Nephron (organoid): ENCODE measurements around the gene PDE11A.

Source experiments
- H3K27ac Mint-ChIP-seq, 3 experiments: 2 replicates each; pipeline ENCODE4 v1.8.0; 2020; ENCODE audit warnings: mixed read lengths in 3 of 3, mild to moderate bottlenecking in 2 of 3, moderate library complexity in 1 of 3
- H3K27me3 Mint-ChIP-seq: 2 replicates; pipeline ENCODE4 v1.8.0; 2021; ENCODE audit warnings: low read depth, mild to moderate bottlenecking, moderate library complexity, mixed read lengths
- H3K36me3 Mint-ChIP-seq: 2 replicates; pipeline ENCODE4 v1.8.0; 2020; ENCODE audit warnings: low read depth, mixed read lengths
- H3K4me1 Mint-ChIP-seq: 2 replicates; pipeline ENCODE4 v1.8.0; 2020; ENCODE audit warnings: mixed read lengths
- H3K4me3 Mint-ChIP-seq, 3 experiments: 2 replicates each; pipeline ENCODE4 v1.8.0; 2020; ENCODE audit warnings: mild to moderate bottlenecking in 3 of 3, mixed read lengths in 3 of 3, moderate library complexity in 2 of 3
- H3K9me3 Mint-ChIP-seq: 2 replicates; pipeline ENCODE4 v1.8.0; 2020; ENCODE audit warnings: mixed read lengths
- TF ChIP-seq, protein P1 (sequence below), 3 experiments: fragments of 200-600 bp; sonication (generic); IDR thresholded peaks; one replicate each; pipeline ENCODE4 v1.5.0; 2021; ENCODE audit warnings: antibody characterized with exemption in 3 of 3; ENCODE audit not compliant: unreplicated experiment in 3 of 3

The PDE11A gene

DNA sequence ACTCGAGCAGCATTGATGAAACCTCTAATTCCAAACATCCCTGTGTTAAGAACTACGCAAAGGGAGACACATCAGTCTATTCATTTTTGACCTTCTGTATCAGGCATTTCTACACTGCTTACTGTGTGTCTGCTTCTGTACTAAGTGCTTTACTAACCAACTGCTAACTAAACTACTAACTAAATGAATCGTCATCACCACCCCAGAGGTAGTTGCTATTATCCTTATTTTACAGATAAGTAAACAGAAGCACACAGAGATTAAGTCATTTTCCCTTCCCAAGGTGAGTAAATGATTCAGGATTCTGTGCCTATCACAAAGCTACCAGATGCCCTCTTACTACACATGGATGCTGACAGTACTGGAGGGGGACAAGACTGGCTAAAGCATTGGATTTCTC, 395.9 kb downstream of the PDE11A start:
- no peak overlapping the region for H3K4me3 Mint-ChIP-seq
- peaks cover 40% of the 10 kb centered on the region for H3K4me1 Mint-ChIP-seq
- H3K36me3 Mint-ChIP-seq: no peaks in the 10 kb centered on the region
- no peaks in the 10 kb centered on the region for H3K9me3 Mint-ChIP-seq
- no peaks in the 10 kb centered on the region for H3K27me3 Mint-ChIP-seq
- TF ChIP-seq, protein P1, sequence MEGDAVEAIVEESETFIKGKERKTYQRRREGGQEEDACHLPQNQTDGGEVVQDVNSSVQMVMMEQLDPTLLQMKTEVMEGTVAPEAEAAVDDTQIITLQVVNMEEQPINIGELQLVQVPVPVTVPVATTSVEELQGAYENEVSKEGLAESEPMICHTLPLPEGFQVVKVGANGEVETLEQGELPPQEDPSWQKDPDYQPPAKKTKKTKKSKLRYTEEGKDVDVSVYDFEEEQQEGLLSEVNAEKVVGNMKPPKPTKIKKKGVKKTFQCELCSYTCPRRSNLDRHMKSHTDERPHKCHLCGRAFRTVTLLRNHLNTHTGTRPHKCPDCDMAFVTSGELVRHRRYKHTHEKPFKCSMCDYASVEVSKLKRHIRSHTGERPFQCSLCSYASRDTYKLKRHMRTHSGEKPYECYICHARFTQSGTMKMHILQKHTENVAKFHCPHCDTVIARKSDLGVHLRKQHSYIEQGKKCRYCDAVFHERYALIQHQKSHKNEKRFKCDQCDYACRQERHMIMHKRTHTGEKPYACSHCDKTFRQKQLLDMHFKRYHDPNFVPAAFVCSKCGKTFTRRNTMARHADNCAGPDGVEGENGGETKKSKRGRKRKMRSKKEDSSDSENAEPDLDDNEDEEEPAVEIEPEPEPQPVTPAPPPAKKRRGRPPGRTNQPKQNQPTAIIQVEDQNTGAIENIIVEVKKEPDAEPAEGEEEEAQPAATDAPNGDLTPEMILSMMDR (IDR thresholded peaks at IDR 0.05; ENCODE audit: unreplicated experiment in 3 of 3): no peak
- peak overlapping the region in 2 of 3 experiments; percentile 95 to 99 for H3K27ac Mint-ChIP-seq

DNA sequence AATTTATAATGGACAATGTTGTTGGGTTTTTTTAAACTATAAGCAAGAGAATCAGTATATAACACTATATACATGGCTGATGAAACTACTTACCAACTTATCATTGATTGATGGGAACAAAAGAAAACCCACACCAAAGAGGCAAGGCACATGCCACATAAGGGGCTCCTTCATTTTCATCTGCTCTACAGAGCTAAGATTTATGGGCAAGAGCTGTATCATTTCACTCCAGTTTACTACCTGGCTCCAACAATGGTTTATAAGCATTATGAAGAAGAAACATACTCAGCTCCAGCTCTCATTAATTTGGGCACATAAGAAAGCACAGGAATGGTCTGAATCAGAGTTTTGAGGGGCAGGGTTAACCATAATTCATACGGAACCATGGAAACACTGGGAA, 396.8 kb downstream of the PDE11A start:
- Mint-ChIP-seq H3K4me1 (peaks cover 48% of the 10 kb centered on the region), H3K36me3 (no peaks in the 10 kb centered on the region), H3K9me3 (no peaks in the 10 kb centered on the region), H3K4me3 (peak overlapping the region in 2 of 3 experiments; percentile 6 to 26), H3K27me3 (no peaks in the 10 kb centered on the region), H3K27ac (peak overlapping the region in 2 of 3 experiments; percentile 95 to 99)
- TF ChIP-seq, protein P1 (IDR thresholded peaks at IDR 0.05; ENCODE audit: unreplicated experiment in 3 of 3): no peak

DNA sequence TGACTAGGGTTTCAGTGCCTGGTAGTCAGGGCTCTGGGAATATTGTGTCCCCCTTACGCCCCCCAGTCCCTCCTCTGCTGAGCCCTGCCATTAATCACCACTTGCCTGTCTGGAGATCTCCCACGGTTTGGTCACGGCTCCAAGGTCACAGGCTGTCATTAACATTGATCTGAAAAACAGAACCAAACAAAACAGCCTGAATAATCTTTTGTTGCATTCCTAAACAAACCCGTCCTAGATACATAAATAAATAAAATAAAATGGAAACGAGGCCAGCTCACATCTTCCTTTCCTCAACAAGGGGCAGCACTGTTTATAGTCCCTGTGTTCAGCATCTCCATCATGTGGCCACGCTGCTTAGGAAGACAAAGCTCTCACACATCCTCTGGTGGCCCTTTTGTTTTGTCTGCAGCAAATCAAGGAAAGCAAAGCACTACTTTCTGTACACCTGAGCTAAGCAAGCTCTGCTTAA, 397.2 kb downstream of the PDE11A start:
- peaks cover 53% of the 10 kb centered on the region for H3K4me1 Mint-ChIP-seq
- H3K27ac Mint-ChIP-seq: peak overlapping the region in 2 of 3 experiments; percentile 95 to 99
- TF ChIP-seq, protein P1 (IDR thresholded peaks at IDR 0.05; ENCODE audit: unreplicated experiment in 3 of 3): no peak
- no peaks in the 10 kb centered on the region for H3K9me3 Mint-ChIP-seq
- H3K4me3 Mint-ChIP-seq: peak overlapping the region; percentile 2 to 14 (median 6)
- H3K36me3 Mint-ChIP-seq: no peaks in the 10 kb centered on the region
- H3K27me3 Mint-ChIP-seq: no peaks in the 10 kb centered on the region

DNA sequence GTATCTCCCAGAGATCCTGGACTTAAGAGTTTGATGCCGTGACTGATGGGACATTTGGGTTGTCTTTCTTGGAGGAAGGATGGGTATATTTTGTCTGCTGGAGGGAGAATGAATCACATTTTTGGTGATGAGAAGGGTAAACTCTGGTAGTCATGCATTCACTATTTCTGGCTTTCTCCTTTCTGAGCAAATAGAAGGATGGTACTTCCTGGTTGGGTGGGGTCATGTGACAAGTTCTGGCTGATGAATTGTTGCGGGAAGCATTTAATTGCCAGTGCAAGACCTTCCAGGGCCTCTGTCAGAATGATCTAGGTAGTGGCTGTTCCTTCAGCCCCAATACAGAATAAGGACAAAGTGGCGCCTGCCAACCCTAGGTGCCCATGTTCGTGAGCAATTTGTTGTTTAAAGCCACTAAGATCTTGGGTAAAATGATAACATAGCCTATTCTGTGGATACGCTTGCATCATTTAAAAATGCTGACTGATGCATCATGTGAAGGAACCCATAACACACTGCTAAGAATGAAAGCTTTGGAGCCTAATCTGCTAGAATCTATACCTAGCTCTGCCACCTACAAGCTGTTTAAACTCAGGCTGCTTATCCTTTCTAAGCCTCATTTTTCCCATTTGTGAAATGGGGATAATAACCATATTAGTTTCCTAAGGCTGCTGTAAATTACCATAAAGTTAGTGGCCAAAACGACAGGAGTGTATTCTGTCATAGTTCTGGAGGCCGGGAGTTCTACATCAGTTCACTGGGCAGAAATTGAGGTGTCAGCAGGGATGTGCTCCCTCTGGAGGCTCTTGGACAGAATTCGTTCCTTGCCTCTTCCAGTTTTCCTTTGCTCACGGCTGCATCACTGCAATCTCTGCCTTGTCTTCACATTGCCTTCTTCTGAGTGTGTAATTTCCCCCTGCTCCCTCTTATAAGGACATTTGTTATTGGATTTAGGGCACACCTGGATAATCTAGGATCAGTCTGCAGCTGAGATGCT, 398.7 kb downstream of the PDE11A start:
- no peak overlapping the region for H3K4me3 Mint-ChIP-seq
- no peaks in the 10 kb centered on the region for H3K36me3 Mint-ChIP-seq
- no peaks in the 10 kb centered on the region for H3K27me3 Mint-ChIP-seq
- TF ChIP-seq, protein P1 (IDR thresholded peaks at IDR 0.05; ENCODE audit: unreplicated experiment in 3 of 3): no peak
- peaks cover 65% of the 10 kb centered on the region for H3K4me1 Mint-ChIP-seq
- no peaks in the 10 kb centered on the region for H3K9me3 Mint-ChIP-seq
- H3K27ac Mint-ChIP-seq: peak overlapping the region in 2 of 3 experiments; percentile 74 to 95

DNA sequence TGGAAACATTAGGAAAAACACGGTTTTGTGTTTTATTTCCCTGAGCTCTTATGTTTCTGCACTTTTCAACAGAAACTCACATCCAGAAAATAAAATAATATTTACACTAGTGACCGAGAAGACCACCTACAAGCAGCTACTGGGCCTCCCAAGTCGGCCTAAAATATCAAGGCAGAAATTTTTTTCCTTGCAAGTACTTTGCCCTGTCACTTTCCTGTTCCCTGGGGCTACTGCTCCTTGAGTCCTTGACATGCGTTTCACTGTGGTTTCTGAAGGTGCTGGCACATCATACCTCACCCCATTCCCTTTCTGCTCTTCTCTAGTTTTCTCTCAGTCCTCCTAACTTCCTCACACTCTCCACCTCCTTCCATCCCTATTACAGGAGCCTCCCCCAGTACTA, 400.9 kb downstream of the PDE11A start:
- H3K4me3 Mint-ChIP-seq: no peak overlapping the region
- TF ChIP-seq, protein P1 (IDR thresholded peaks at IDR 0.05; ENCODE audit: unreplicated experiment in 3 of 3): no peak
- H3K27ac Mint-ChIP-seq: peak overlapping the region; percentile 85 to 95 (median 89)
- peaks cover 61% of the 10 kb centered on the region for H3K4me1 Mint-ChIP-seq
- H3K9me3 Mint-ChIP-seq: no peaks in the 10 kb centered on the region
- H3K27me3 Mint-ChIP-seq: no peaks in the 10 kb centered on the region
- H3K36me3 Mint-ChIP-seq: no peaks in the 10 kb centered on the region
